Activated naive CD4-positive, alpha-beta T cell treated with anti-CD3 and anti-CD28 coated beads, Interleukin-2, amount 10 ng/mL, durations not matched to agents 7 days and 5 days (primary cell): Measurements from ENCODE around the gene PLXDC1.

Experiments used
- CTCF ChIA-PET: fragments of 350-600 bp; sonication (Branson Sonifier 250); formaldehyde crosslinking; loops from one replicate; lab custom pipeline; 2021; ENCODE audit warnings: antibody characterized with exemption; lab: Charles Lee
- DNase-seq: peaks from one replicate; pipeline ENCODE4 v3.0.0-alpha.2; 2020
- H3K27ac Mint-ChIP-seq: one replicate; pipeline ENCODE4 v1.8.0; 2021; ENCODE audit warnings: mild to moderate bottlenecking, moderate library complexity, mixed read lengths
- H3K27me3 Mint-ChIP-seq: one replicate; pipeline ENCODE4 v1.8.0; 2021; ENCODE audit warnings: mild to moderate bottlenecking, mixed read lengths
- H3K36me3 Mint-ChIP-seq: one replicate; pipeline ENCODE4 v1.8.0; 2021; ENCODE audit warnings: mixed read lengths
- H3K4me1 Mint-ChIP-seq: one replicate; pipeline ENCODE4 v1.8.0; 2021; ENCODE audit warnings: mixed read lengths
- H3K4me3 Mint-ChIP-seq: one replicate; pipeline ENCODE4 v1.8.0; 2021; ENCODE audit warnings: mild to moderate bottlenecking, moderate library complexity, mixed read lengths
- H3K9me3 Mint-ChIP-seq: one replicate; pipeline ENCODE4 v1.8.0; 2021; ENCODE audit warnings: mixed read lengths

PLXDC1 gene

DNA sequence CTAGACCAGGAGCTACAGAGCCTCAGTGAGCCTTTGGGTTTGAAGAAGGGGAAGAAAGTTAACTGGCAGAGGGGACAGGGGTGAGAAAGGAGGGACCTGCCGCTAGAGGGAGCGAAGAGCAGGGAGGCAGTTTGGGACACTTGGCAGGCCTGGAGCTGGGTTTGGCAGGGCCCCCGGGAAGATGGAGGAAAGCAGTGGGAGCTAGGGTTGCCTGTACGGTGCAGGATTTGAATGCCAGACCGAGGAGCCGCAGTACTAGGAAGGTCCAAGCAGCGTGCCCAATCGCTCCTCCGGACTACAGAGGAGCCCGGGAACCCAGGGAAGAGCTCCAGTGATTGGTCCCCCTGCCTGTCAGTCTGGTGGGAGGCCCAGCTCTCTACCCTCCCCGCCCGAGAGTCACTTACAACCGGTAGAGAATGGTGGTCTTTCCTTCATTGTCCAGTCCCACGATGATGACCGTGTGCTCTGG is 13.3 kb upstream of the PLXDC1 start:
- Mint-ChIP-seq H3K36me3 (peaks cover 4% of the 10 kb centered on the region), H3K27me3 (peaks cover 83% of the 10 kb centered on the region), H3K9me3 (peaks cover 6% of the 10 kb centered on the region), H3K27ac (no peak overlapping the region), H3K4me3 (peak overlapping the region; percentile 79), H3K4me1 (peaks cover 40% of the 10 kb centered on the region)
- DNase-seq = peak; percentile 85
- CTCF ChIA-PET = interaction anchor here (0.6 to 7.6 kb wide), 28 partner anchors 9 to 294 kb away, joined by 3 to 121 read pairs (median 5); partner anchors contain the start of genes PLXDC1 and RPL19

- no peaks in the 10 kb centered on the region for H3K36me3 Mint-ChIP-seq
- H3K27me3 Mint-ChIP-seq = peaks cover 77% of the 10 kb centered on the region
- H3K9me3 Mint-ChIP-seq = no peaks in the 10 kb centered on the region
- CTCF ChIA-PET = interaction anchor here (7.6 kb wide), 1 partner anchor 14 kb away, joined by 121 read pairs; no protein-coding TSS in a partner anchor
- no peak overlapping the region for H3K27ac Mint-ChIP-seq
- H3K4me3 Mint-ChIP-seq = no peak overlapping the region
- peaks cover 22% of the 10 kb centered on the region for H3K4me1 Mint-ChIP-seq
- no peak for DNase-seq
Measured at GRCh38 chr17:39161962-39162361, 10.5 kb upstream of the PLXDC1 start.

- Mint-ChIP-seq H3K9me3 (no peaks in the 10 kb centered on the region), H3K36me3 (peaks cover 8% of the 10 kb centered on the region), H3K27me3 (peaks cover 75% of the 10 kb centered on the region), H3K4me3 (no peak overlapping the region), H3K27ac (no peak overlapping the region), H3K4me1 (peaks cover 8% of the 10 kb centered on the region)
- DNase-seq = no peak
- CTCF ChIA-PET = interaction anchor here (0.7 to 1.6 kb wide), 3 partner anchors 13 to 149 kb away, joined by 3 to 5 read pairs (median 4); no protein-coding TSS in a partner anchor
Measured at GRCh38 chr17:39158623-39159022, 7.2 kb upstream of the PLXDC1 start.

- Mint-ChIP-seq H3K27ac (no peak overlapping the region), H3K9me3 (no peaks in the 10 kb centered on the region), H3K36me3 (peaks cover 9% of the 10 kb centered on the region), H3K27me3 (peaks cover 79% of the 10 kb centered on the region), H3K4me3 (no peak overlapping the region), H3K4me1 (peaks cover 28% of the 10 kb centered on the region)
- CTCF ChIA-PET = interaction anchor here (2.1 kb wide), 1 partner anchor 9 kb away, joined by 12 read pairs; the partner anchor contains the start of gene ARL5C
- DNase-seq = no peak
Measured at GRCh38 chr17:39156491-39156890, 5.1 kb upstream of the PLXDC1 start.

DNA sequence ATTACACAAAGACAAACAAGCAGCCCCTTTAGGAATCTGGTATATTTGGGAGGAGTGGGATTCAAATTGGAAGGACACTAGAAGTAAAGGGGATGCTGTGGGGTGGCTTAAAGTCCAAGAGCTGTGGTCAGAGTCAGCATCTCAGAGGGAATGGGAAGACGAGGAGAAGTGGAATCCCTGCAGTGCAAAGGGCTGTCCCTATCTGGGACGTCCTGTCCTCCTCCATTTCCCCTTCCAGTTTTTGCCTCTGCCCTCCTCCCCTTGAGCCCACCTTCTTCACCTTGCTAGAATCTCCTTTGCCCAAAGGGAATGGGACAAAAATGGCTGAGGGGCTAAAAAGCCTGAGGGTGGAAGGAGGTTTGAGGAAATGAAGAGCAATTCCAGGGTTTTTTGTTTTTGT is 4.2 kb upstream of the PLXDC1 start:
- DNase-seq = no peak
- H3K36me3 Mint-ChIP-seq = peaks cover 9% of the 10 kb centered on the region
- H3K9me3 Mint-ChIP-seq = no peaks in the 10 kb centered on the region
- H3K4me1 Mint-ChIP-seq = peaks cover 31% of the 10 kb centered on the region
- CTCF ChIA-PET = interaction anchor here (2.1 kb wide), 1 partner anchor 9 kb away, joined by 12 read pairs; the partner anchor contains the start of gene ARL5C
- no peak overlapping the region for H3K27ac Mint-ChIP-seq
- peaks cover 77% of the 10 kb centered on the region for H3K27me3 Mint-ChIP-seq
- no peak overlapping the region for H3K4me3 Mint-ChIP-seq

- H3K27ac Mint-ChIP-seq = peak overlapping the region; percentile 94
- peak; percentile 94 for DNase-seq
- peaks cover 38% of the 10 kb centered on the region for H3K4me1 Mint-ChIP-seq
- peaks cover 9% of the 10 kb centered on the region for H3K36me3 Mint-ChIP-seq
- CTCF ChIA-PET = interaction anchor here (0.5 to 4.1 kb wide), 32 partner anchors 10 to 477 kb away, joined by 3 to 144 read pairs (median 6); partner anchors contain the start of genes ARL5C, LASP1, RPL19 and RPL23
- no peaks in the 10 kb centered on the region for H3K9me3 Mint-ChIP-seq
- peaks cover 83% of the 10 kb centered on the region for H3K27me3 Mint-ChIP-seq
- H3K4me3 Mint-ChIP-seq = peak overlapping the region; percentile 90
Measured at GRCh38 chr17:39153599-39154051, 2.2 kb upstream of the PLXDC1 start.

- DNase-seq = peak; percentile 57
- CTCF ChIA-PET = interaction anchor here (0.5 to 4.1 kb wide), 24 partner anchors 8 to 476 kb away, joined by 3 to 144 read pairs (median 6); partner anchors contain the start of genes ARL5C, LASP1, LASP1NB and RPL23
- H3K4me1 Mint-ChIP-seq = peaks cover 40% of the 10 kb centered on the region
- H3K27me3 Mint-ChIP-seq = peaks cover 82% of the 10 kb centered on the region
- H3K36me3 Mint-ChIP-seq = peaks cover 9% of the 10 kb centered on the region
- H3K27ac Mint-ChIP-seq = peak overlapping the region; percentile 94
- H3K9me3 Mint-ChIP-seq = no peaks in the 10 kb centered on the region
- H3K4me3 Mint-ChIP-seq = peak overlapping the region; percentile 90
Measured at GRCh38 chr17:39151943-39152818, 744 bp upstream of the PLXDC1 start.

DNA sequence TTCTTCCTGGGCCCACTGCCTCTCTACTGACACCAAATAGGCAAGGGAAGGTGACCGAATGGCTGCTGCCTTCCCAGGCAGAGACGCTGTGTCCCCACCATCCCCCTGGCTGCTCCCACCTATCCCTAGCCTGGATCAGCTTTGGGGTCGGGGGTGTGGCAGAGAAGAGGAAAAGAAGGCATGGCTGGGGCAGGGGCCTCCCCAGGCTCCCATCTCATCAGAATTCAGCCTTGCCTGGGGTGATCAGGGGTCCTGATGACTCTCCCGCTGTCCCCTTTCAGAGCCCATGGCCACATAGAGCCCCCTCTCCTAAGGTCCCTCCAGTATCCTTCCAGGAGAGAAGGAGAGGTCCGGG is 665 bp downstream of the PLXDC1 start:
- CTCF ChIA-PET = interaction anchor here (1.2 to 4.1 kb wide), 3 partner anchors 168 to 279 kb away, joined by 4 to 144 read pairs (median 35); partner anchors contain the start of gene LASP1

DNA sequence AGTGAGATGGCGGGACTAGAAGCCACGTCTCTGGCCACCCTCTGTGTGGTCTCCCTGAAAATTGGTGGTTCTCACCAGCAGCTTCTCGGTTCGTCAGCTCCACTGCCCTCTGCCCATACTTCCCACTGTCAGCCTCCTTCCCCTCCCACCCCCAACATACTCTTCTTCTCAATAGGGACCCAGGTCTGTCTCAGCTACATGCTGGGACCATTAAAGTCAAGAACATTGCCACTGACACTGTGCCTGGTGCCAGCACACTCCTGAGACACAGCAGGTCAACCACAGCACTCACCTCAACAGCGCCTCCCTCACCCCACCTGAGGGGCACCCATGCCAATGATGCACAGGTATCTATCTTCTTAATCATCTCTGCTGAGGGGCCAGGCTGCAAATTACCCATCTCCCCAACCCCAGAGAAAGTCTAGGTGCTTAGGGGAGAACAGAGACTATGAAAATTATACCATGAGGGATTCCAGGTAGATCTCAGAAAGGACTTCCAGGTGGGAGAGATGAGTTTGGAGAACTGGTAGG is 1.3 kb downstream of the PLXDC1 start:
- Mint-ChIP-seq H3K9me3 (no peaks in the 10 kb centered on the region), H3K27ac (no peak overlapping the region), H3K36me3 (peaks cover 9% of the 10 kb centered on the region), H3K4me1 (peaks cover 40% of the 10 kb centered on the region), H3K27me3 (peaks cover 64% of the 10 kb centered on the region), H3K4me3 (peak overlapping the region; percentile 71)
- CTCF ChIA-PET = interaction anchor here (1.2 kb wide), 1 partner anchor 167 kb away, joined by 4 read pairs; no protein-coding TSS in a partner anchor
- no peak for DNase-seq

More for the DNA sequence above, 665 bp downstream of the PLXDC1 start:
- DNase-seq = no peak
- Mint-ChIP-seq H3K4me3 (peak overlapping the region; percentile 71), H3K36me3 (peaks cover 9% of the 10 kb centered on the region), H3K27me3 (peaks cover 68% of the 10 kb centered on the region), H3K4me1 (peaks cover 40% of the 10 kb centered on the region), H3K9me3 (no peaks in the 10 kb centered on the region), H3K27ac (no peak overlapping the region)

GRCh38 chr17:39147221-39148185 is 3.9 kb downstream of the PLXDC1 start:
- no peak overlapping the region for H3K27ac Mint-ChIP-seq
- H3K9me3 Mint-ChIP-seq = no peaks in the 10 kb centered on the region
- H3K4me1 Mint-ChIP-seq = peaks cover 21% of the 10 kb centered on the region
- H3K4me3 Mint-ChIP-seq = no peak overlapping the region
- no peaks in the 10 kb centered on the region for H3K36me3 Mint-ChIP-seq
- H3K27me3 Mint-ChIP-seq = peaks cover 44% of the 10 kb centered on the region
- DNase-seq = no peak
- CTCF ChIA-PET = interaction anchor here (1.8 kb wide), 1 partner anchor 164 kb away, joined by 14 read pairs; no protein-coding TSS in a partner anchor

- CTCF ChIA-PET = interaction anchor here (2.2 kb wide), 1 partner anchor 163 kb away, joined by 10 read pairs; no protein-coding TSS in a partner anchor
- no peak overlapping the region for H3K4me3 Mint-ChIP-seq
Measured at GRCh38 chr17:39146273-39146672, 5.2 kb downstream of the PLXDC1 start.

GRCh38 chr17:39145143-39145542 is 6.3 kb downstream of the PLXDC1 start:
- Mint-ChIP-seq H3K27ac (no peak overlapping the region), H3K36me3 (no peaks in the 10 kb centered on the region), H3K4me3 (no peak overlapping the region), H3K4me1 (peaks cover 5% of the 10 kb centered on the region), H3K27me3 (peaks cover 24% of the 10 kb centered on the region), H3K9me3 (no peaks in the 10 kb centered on the region)
- DNase-seq = no peak
- CTCF ChIA-PET = interaction anchor here (1.5 to 3.7 kb wide), 3 partner anchors 8 to 162 kb away, joined by 6 to 12 read pairs (median 10); no protein-coding TSS in a partner anchor

More at GRCh38 chr17:39146273-39146672, 5.2 kb downstream of the PLXDC1 start:
- no peak overlapping the region for H3K27ac Mint-ChIP-seq
- H3K4me1 Mint-ChIP-seq = peaks cover 12% of the 10 kb centered on the region
- no peaks in the 10 kb centered on the region for H3K36me3 Mint-ChIP-seq
- H3K9me3 Mint-ChIP-seq = no peaks in the 10 kb centered on the region
- DNase-seq = no peak
- H3K27me3 Mint-ChIP-seq = peaks cover 35% of the 10 kb centered on the region

- H3K4me3 Mint-ChIP-seq = no peak overlapping the region
- CTCF ChIA-PET = interaction anchor here (1.5 to 3.7 kb wide), 3 partner anchors 9 to 161 kb away, joined by 6 to 12 read pairs (median 10); no protein-coding TSS in a partner anchor
- peaks cover 17% of the 10 kb centered on the region for H3K27me3 Mint-ChIP-seq
- no peaks in the 10 kb centered on the region for H3K9me3 Mint-ChIP-seq
- H3K4me1 Mint-ChIP-seq = peaks cover 3% of the 10 kb centered on the region
- DNase-seq = no peak
- no peak overlapping the region for H3K27ac Mint-ChIP-seq
- no peaks in the 10 kb centered on the region for H3K36me3 Mint-ChIP-seq
Measured at GRCh38 chr17:39144416-39144840, 7.0 kb downstream of the PLXDC1 start.
